Measurements from ENCODE around the gene PLA2G4D.

PLA2G4D gene

DNA sequence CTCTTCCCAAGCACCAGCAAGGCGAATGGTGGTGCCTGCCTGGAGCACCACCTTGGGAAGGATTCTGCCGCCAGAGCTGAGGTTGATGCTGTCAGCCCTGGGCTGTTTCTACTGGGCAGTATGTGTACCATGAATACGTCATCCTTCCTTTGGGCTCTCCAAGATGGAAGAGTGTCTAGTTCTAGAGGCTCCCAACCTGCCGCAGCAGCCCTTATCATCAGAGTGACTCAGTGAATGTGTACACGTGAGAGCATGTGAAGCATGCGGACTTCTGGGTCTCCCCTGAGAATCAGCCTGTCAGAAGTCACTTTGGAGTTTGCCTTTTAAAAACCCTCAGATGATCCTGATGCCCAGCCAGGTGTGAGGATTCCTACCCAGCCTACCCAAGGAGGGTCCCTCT, 20.9 kb downstream of the PLA2G4D start:
- DNase-seq (ENCODE audit: extremely low read depth, low read depth) = no peak
- H3K4me3 ChIP-seq (replicated peaks; ENCODE audit: low read depth, low read length) = no peak overlapping the region
- TF ChIP-seq, protein P1, sequence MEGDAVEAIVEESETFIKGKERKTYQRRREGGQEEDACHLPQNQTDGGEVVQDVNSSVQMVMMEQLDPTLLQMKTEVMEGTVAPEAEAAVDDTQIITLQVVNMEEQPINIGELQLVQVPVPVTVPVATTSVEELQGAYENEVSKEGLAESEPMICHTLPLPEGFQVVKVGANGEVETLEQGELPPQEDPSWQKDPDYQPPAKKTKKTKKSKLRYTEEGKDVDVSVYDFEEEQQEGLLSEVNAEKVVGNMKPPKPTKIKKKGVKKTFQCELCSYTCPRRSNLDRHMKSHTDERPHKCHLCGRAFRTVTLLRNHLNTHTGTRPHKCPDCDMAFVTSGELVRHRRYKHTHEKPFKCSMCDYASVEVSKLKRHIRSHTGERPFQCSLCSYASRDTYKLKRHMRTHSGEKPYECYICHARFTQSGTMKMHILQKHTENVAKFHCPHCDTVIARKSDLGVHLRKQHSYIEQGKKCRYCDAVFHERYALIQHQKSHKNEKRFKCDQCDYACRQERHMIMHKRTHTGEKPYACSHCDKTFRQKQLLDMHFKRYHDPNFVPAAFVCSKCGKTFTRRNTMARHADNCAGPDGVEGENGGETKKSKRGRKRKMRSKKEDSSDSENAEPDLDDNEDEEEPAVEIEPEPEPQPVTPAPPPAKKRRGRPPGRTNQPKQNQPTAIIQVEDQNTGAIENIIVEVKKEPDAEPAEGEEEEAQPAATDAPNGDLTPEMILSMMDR (IDR thresholded peaks at IDR 0.05; ENCODE audit: low read depth, low read length, missing control alignments) = no peak

DNA sequence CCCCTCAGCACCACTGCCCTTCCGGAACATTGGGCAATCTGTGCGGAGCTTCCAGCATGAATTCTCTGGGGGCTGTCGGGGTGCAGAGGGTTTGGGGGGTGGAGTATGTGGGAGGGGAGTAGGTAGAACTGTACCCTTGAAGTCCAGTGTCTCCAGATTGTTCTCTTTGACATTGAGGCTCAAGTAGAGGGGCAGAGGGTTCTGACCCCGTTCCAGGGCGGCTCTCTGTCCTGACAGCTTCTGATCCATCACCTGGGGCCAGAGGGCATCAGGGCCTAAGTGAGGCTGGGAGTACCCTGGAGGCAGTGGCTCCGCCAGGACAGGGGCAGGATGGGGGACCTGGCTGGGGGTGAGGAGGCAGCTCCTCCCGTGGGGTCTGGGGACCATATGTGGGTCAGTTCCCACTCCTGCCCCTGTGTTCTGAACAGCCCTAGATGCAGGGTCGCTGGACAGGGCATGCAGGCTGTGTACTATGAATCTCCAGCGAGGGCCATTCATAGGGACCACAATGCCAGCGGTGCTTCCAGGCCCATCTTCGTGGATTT, 22.1 kb downstream of the PLA2G4D start:
- no peak for DNase-seq (ENCODE audit: extremely low read depth, low read depth)
- TF ChIP-seq, protein P1 (IDR thresholded peaks at IDR 0.05; ENCODE audit: low read depth, low read length, missing control alignments) = no peak
- no peak overlapping the region for H3K4me3 ChIP-seq (replicated peaks; ENCODE audit: low read depth, low read length)

DNA sequence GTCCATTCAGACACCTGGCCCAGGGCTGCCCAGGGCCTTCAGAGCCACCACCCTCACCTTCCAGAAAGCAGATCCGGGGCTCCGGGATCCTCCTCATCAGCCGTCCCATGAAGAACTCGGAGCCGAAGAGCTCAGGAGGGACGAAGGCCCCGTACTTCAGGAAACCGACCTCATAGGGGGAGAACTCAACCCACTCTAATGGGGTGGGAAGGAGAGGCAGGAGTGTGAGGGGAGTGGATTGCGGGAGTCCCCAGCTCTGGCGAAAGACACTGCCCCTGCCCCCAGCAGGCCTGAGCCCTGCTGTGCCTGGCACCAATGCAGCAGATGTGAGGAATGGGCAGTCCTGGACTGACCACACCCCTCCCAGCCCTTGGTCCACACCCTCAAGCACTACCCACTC, 22.6 kb downstream of the PLA2G4D start:
- H3K4me3 ChIP-seq (replicated peaks; ENCODE audit: low read depth, low read length) = no peak overlapping the region
- TF ChIP-seq, protein P1 (IDR thresholded peaks at IDR 0.05; ENCODE audit: low read depth, low read length, missing control alignments) = no peak
- no peak for DNase-seq (ENCODE audit: extremely low read depth, low read depth)

DNA sequence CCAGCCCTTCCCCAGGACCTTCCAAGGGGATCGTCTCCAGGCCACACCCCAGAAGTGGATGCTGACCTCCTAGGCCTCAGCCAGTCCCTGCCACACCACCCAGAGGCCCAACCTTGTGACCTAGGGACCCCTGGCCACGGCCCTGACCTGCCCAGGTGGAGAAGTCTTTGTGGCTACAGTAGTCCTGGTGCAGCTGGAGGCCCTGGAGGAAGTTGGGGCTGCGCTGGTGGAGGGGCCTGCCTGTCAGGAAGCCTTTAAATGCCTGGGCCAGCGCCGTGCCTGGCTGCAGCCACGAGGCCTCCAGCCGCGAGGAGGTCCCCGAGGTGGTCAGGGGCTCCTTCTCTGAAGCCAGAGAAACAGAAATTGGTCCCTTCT, 23.4 kb downstream of the PLA2G4D start:
- TF ChIP-seq, protein P1 (IDR thresholded peaks at IDR 0.05; ENCODE audit: low read depth, low read length, missing control alignments) = no peak
- DNase-seq (ENCODE audit: extremely low read depth, low read depth) = no peak

DNA sequence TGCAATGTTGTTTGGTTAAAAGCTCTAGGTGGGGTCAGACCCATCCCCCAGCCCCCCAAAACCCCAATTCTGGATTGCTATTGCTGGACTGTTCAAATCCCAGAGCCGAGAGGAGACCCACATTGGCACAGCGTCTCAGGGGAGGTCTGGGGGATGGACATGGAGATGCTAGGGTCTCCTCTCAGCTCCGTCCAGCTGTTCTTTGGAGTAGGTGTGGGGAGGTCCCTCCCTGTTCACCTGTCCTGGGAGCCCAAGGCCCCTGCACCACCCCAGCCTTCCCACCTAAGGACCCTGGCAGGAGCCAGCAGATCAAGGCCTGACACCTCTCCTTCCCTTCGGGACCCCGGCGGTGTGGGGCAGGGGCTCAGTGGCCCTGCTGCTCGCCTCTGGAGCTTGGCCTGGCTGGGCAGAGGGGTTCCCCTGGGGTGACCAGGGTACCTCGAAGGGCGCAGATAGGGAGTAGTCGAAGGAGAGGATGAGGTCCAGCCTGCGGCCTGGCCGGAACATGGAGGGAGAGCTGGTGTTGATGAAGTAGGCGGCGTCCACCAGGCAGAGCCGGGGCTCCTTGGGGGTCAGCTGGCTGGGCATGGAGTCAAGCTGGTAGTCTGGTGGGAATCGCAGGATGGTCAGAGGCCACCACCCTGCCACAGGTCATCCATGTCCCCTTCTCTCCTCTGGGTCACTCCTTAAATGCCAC, 23.9 kb downstream of the PLA2G4D start:
- TF ChIP-seq, protein P1 (IDR thresholded peaks at IDR 0.05; ENCODE audit: low read depth, low read length, missing control alignments) = no peak
- no peak for DNase-seq (ENCODE audit: extremely low read depth, low read depth)
- H3K4me3 ChIP-seq (replicated peaks; ENCODE audit: low read depth, low read length) = no peak overlapping the region

More for the DNA sequence above, 23.4 kb downstream of the PLA2G4D start:
- H3K4me3 ChIP-seq (replicated peaks; ENCODE audit: low read depth, low read length) = no peak overlapping the region

DNA sequence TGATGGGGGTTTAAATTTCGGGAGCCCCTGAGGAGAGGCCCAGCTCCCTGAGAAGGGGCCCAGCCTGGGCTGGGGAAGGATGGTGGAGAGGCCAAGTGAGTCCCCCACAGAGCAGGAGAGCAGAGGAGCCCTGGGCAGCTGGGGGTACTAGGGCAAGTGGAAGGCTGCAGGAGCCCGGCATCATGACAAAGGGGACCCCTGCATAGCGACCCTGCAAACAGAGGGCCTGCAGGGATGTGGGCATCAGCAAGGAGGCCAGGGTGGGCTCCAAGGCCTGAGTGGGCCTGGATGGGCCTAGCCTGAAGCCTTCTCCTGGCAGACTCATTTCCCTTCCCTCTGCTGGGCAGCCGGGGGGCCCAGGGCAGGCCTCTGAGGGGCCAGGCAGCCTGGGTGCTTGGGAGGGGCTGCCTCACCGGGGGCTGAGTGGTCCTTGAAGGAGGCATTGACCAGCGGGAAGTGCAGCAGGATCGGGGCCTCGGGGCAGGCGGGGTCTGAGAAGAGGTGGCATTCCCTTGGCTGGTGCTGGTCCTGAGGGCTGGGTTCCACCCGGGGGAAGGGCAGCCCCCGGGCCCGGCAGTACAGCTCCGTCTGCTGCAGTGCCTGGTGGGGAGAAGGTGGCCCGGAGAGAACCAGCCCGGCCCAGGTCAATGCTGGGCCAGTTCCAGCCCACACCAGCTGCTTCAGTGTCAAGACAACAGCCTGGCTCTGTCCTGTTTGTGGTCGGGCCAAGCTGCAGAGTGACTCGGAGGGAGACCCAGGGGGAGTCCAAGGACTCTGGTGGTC, 24.7 kb downstream of the PLA2G4D start:
- DNase-seq (ENCODE audit: extremely low read depth, low read depth) = no peak
- TF ChIP-seq, protein P1 (IDR thresholded peaks at IDR 0.05; ENCODE audit: low read depth, low read length, missing control alignments) = no peak
- no peak overlapping the region for H3K4me3 ChIP-seq (replicated peaks; ENCODE audit: low read depth, low read length)
